Spleen (tissue), 7 donors: ENCODE results near the gene GLRX.

Experiments
- POLR2A ChIP-seq, 3 donors: fragments of 450-650 bp; IDR thresholded peaks; one replicate each; pipeline ENCODE4 v1.5.1; 2017; ENCODE audit warnings: antibody characterized with exemption in 3 of 3, mild to moderate bottlenecking in 1 of 3
- POLR2AphosphoS5 ChIP-seq, 3 donors: sonication (generic); formaldehyde crosslinking; IDR thresholded peaks; one replicate each; pipeline ENCODE4 v1.5.1; 2017; ENCODE audit warnings: antibody characterized with exemption in 3 of 3
- TF ChIP-seq, protein P1 (sequence below), 11 experiments: fragments of 200-600 bp in 7 of 11; fragments of 450-650 bp in 4 of 11; sonication (generic) in 4 of 11; IDR thresholded peaks in 8 of 11; conservative IDR thresholded peaks in 3 of 11; 1 replicate in 7 of 11; 2 replicates in 4 of 11; pipeline versions ENCODE4 v1.4.0 to v1.8.0; 2016 to 2021; ENCODE audit warnings: antibody characterized with exemption in 11 of 11, inconsistent platforms in 4 of 11, mild to moderate bottlenecking in 1 of 11
- donor health status: DM: no; HTN: no; CAD: no; lungs with moderate emphysema.
- donor health status: DM: no; HTN: no; CAD: no.
- donor health status: DM: no; HTN: no; CAD: no.

DNA sequence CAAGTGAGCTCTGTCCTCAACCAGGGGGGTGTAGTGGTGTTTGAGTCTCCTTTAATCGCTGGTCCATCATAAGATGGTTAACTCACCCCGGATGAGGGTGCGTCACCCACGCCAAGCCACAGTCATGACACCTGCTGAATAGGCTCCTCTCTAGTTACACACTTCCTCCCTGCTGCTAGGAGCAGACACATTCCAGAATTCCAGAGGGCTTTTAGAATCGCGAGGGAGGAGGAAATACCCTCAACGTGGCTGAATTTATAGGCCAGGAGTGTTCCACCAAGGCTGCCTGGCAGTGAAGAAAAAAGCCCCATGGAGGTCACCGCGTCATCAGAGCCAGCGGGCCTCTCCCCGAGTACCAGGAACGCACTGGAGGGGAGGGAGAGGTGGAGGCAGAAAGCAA, 5.1 kb downstream of the GLRX start:
- TF ChIP-seq, protein P1, sequence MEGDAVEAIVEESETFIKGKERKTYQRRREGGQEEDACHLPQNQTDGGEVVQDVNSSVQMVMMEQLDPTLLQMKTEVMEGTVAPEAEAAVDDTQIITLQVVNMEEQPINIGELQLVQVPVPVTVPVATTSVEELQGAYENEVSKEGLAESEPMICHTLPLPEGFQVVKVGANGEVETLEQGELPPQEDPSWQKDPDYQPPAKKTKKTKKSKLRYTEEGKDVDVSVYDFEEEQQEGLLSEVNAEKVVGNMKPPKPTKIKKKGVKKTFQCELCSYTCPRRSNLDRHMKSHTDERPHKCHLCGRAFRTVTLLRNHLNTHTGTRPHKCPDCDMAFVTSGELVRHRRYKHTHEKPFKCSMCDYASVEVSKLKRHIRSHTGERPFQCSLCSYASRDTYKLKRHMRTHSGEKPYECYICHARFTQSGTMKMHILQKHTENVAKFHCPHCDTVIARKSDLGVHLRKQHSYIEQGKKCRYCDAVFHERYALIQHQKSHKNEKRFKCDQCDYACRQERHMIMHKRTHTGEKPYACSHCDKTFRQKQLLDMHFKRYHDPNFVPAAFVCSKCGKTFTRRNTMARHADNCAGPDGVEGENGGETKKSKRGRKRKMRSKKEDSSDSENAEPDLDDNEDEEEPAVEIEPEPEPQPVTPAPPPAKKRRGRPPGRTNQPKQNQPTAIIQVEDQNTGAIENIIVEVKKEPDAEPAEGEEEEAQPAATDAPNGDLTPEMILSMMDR (IDR thresholded peaks at IDR 0.05 in 8 of 11, conservative IDR thresholded peaks at IDR 0.05 in 3 of 11), result no peak
- no peak for TF ChIP-seq POLR2AphosphoS5 (IDR thresholded peaks at IDR 0.05)
- no peak for TF ChIP-seq POLR2A (IDR thresholded peaks at IDR 0.05)
